Measurements from ENCODE around the gene ASAP2. TPM values are rescaled to one million over a fixed set of nuclear protein-coding genes. Genes with fewer than 3 reads are reported as not detected.

The ASAP2 gene
- polyA plus RNA-seq, 1 donor (not counting 4 experiments of a cell fraction or from before 2014, with no cell fraction given): 54.2 TPM

- TF ChIP-seq EZH2 (IDR thresholded peaks at IDR 0.05; ENCODE audit: low read length) (no peak), CTCF (optimal IDR thresholded peaks at IDR 0.05 in 1 of 3, IDR thresholded peaks at IDR 0.05 in 1 of 3, conservative IDR thresholded peaks at IDR 0.05 in 1 of 3; ENCODE audit: extremely low read depth in 1 of 3, insufficient read depth in 2 of 3, low read length in 3 of 3) (no peak)
- dilution Hi-C loops (cut with MboI; ENCODE audit: extremely low pct_ligation_motif_present, low sequenced_read_pairs): no loop called here
Measured at GRCh38 chr2:9167718-9168657, 38.6 kb upstream of the ASAP2 start.

GRCh38 chr2:9168821-9169221 lies 37.8 kb upstream of the ASAP2 start:
- DNase-seq (ENCODE audit: low read depth, low spot score) (no peak), FAIRE-seq (no peak)
- Histone ChIP-seq H3K9ac (ENCODE audit: control insufficient read depth, extremely low read depth, insufficient read depth, low read length) (no peak overlapping the region), H2AFZ (ENCODE audit: control insufficient read depth, low read length) (no peak overlapping the region), H3K4me2 (ENCODE audit: control insufficient read depth, extremely low read depth, insufficient read depth, low read depth, low read length) (no peak overlapping the region), H3K4me1 (ENCODE audit: control insufficient read depth, extremely low read depth, insufficient read depth, low read length) (peaks cover 32% of the 10 kb centered on the region), H3K36me3 (ENCODE audit: control insufficient read depth in 2 of 2, extremely low read depth in 1 of 2, insufficient read depth in 2 of 2, low read length in 2 of 2) (no peaks in the 10 kb centered on the region), H3K79me2 (ENCODE audit: control insufficient read depth, insufficient read depth, low read length) (no peaks in the 10 kb centered on the region), H3K9me3 (ENCODE audit: control insufficient read depth, low read depth, low read length) (no peaks in the 10 kb centered on the region), H3K27me3 (ENCODE audit: control insufficient read depth, extremely low read depth, insufficient read depth, low read length) (no peaks in the 10 kb centered on the region), H3K9me1 (ENCODE audit: control insufficient read depth, extremely low read depth, insufficient read depth, low read length) (peaks cover 5% of the 10 kb centered on the region), H3K27ac (ENCODE audit: control insufficient read depth, insufficient read depth, low read length) (no peak overlapping the region), H4K20me1 (ENCODE audit: control insufficient read depth, extremely low read depth, insufficient read depth, low read length) (no peaks in the 10 kb centered on the region), H3K4me3 (ENCODE audit: control insufficient read depth in 2 of 3, extremely low read depth in 1 of 3, insufficient read depth in 2 of 3, low read depth in 1 of 3, low read length in 3 of 3) (no peak overlapping the region)
- no peak for TF ChIP-seq CTCF (optimal IDR thresholded peaks at IDR 0.05 in 1 of 3, IDR thresholded peaks at IDR 0.05 in 1 of 3, conservative IDR thresholded peaks at IDR 0.05 in 1 of 3; ENCODE audit: extremely low read depth in 1 of 3, insufficient read depth in 2 of 3, low read length in 3 of 3)
- no peak for TF ChIP-seq EZH2 (IDR thresholded peaks at IDR 0.05; ENCODE audit: low read length)
- dilution Hi-C loops (cut with MboI; ENCODE audit: extremely low pct_ligation_motif_present, low sequenced_read_pairs): no loop called here

More at GRCh38 chr2:9167718-9168657, 38.6 kb upstream of the ASAP2 start:
- FAIRE-seq (no peak), DNase-seq (ENCODE audit: low read depth, low spot score) (no peak)
- no peak overlapping the region for H3K4me3 ChIP-seq (ENCODE audit: control insufficient read depth in 2 of 3, extremely low read depth in 1 of 3, insufficient read depth in 2 of 3, low read depth in 1 of 3, low read length in 3 of 3)
- H4K20me1 ChIP-seq (ENCODE audit: control insufficient read depth, extremely low read depth, insufficient read depth, low read length): no peaks in the 10 kb centered on the region
- no peak overlapping the region for H3K9ac ChIP-seq (ENCODE audit: control insufficient read depth, extremely low read depth, insufficient read depth, low read length)
- H3K9me1 ChIP-seq (ENCODE audit: control insufficient read depth, extremely low read depth, insufficient read depth, low read length): peaks cover 5% of the 10 kb centered on the region
- no peak overlapping the region for H3K27ac ChIP-seq (ENCODE audit: control insufficient read depth, insufficient read depth, low read length)
- no peaks in the 10 kb centered on the region for H3K36me3 ChIP-seq (ENCODE audit: control insufficient read depth in 2 of 2, extremely low read depth in 1 of 2, insufficient read depth in 2 of 2, low read length in 2 of 2)
- no peaks in the 10 kb centered on the region for H3K9me3 ChIP-seq (ENCODE audit: control insufficient read depth, low read depth, low read length)
- peaks cover 40% of the 10 kb centered on the region for H3K4me1 ChIP-seq (ENCODE audit: control insufficient read depth, extremely low read depth, insufficient read depth, low read length)
- H2AFZ ChIP-seq (ENCODE audit: control insufficient read depth, low read length): no peak overlapping the region
- H3K27me3 ChIP-seq (ENCODE audit: control insufficient read depth, extremely low read depth, insufficient read depth, low read length): no peaks in the 10 kb centered on the region
- H3K79me2 ChIP-seq (ENCODE audit: control insufficient read depth, insufficient read depth, low read length): no peaks in the 10 kb centered on the region
- H3K4me2 ChIP-seq (ENCODE audit: control insufficient read depth, extremely low read depth, insufficient read depth, low read depth, low read length): no peak overlapping the region
